Epithelial cell of proximal tubule (primary cell): Measurements from ENCODE around the gene SLC26A6. TPM values are rescaled to one million over a fixed set of nuclear protein-coding genes. Genes with fewer than 3 reads are reported as not detected.
A peak's percentile ranks its signal among the peaks of the same experiment; 100 is the strongest.

ENCODE experiments used
- DNase-seq: peaks from one replicate; pipeline ENCODE4 v3.0.0-alpha.2; 2011; ENCODE audit warnings: low read depth
- H3K4me3 ChIP-seq: 2 replicates; pipeline ENCODE4 v1.5.1; 2011; ENCODE audit warnings: low read depth, mild to moderate bottlenecking, low read length
- total RNA-seq: library from RNA; depleted of rRNA; stranded (reverse); fragments of >200 nt; gene quantifications from 2 replicates; pipeline ENCODE4 v1.2.3, GENCODE V29; 2015
- TF ChIP-seq, protein P1 (sequence below): conservative IDR thresholded peaks from 2 replicates; pipeline ENCODE4 v1.5.1; 2012; ENCODE audit warnings: low read depth, mild to moderate bottlenecking, low read length

The SLC26A6 gene
- total RNA-seq, 1 donor from 2014 or later: 33.4 TPM

DNA sequence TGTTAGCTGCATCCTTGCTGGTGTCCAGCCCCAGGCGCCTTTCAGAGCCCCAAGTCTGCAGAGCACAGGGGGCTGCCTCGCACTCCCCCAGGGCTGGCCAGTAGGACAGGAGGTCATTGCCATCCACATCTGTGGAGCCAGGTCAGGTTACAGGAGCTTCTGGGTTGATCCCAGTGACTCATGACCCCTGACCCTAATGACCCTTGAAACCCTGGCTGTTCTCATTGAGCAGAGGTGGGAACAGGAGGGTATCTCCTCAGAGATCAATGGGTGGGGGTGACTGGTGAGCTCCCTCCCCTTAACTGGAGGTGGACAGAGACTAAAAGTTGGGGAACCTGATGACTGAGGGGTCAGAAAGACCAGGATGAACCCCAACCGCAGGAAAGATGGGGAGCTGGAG, 6.1 kb upstream of the SLC26A6 start:
- H3K4me3 ChIP-seq: no peak overlapping the region
- DNase-seq: no peak
- TF ChIP-seq, protein P1, sequence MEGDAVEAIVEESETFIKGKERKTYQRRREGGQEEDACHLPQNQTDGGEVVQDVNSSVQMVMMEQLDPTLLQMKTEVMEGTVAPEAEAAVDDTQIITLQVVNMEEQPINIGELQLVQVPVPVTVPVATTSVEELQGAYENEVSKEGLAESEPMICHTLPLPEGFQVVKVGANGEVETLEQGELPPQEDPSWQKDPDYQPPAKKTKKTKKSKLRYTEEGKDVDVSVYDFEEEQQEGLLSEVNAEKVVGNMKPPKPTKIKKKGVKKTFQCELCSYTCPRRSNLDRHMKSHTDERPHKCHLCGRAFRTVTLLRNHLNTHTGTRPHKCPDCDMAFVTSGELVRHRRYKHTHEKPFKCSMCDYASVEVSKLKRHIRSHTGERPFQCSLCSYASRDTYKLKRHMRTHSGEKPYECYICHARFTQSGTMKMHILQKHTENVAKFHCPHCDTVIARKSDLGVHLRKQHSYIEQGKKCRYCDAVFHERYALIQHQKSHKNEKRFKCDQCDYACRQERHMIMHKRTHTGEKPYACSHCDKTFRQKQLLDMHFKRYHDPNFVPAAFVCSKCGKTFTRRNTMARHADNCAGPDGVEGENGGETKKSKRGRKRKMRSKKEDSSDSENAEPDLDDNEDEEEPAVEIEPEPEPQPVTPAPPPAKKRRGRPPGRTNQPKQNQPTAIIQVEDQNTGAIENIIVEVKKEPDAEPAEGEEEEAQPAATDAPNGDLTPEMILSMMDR: no peak

DNA sequence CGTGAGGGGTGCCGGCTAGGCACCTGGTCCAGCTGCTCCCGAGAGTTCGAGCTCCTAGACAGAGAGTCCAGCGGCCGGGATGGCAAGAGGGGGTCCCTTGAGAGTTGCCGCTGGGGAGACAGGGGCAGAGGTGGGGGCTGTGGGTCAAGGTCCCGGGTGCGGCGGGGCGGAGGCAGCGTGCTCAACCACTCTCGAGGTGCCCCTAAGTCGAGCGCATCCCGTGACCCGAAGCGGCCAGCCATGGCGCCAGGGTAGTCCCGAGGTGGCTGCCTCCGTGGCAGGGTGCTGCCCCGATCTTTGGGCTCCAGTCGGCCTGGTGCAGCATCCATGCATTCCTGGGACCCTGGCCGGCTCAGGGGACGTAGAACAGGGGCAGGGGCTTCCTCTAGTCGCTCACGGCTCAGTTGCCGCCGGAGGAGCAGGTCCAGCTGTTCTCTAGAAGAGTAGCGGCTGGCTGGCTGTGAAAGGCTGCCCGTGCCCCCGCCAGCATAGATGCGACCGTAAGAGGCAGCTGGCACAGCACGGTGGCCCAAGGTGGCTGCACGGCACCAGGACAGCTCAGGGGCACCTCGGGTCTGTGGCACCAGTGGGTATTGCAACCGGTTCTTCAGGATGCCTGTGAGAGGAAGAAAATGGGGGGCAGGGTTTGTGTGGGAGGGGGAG, 4.8 kb upstream of the SLC26A6 start:
- DNase-seq: no peak
- TF ChIP-seq, protein P1: no peak
- no peak overlapping the region for H3K4me3 ChIP-seq

- TF ChIP-seq, protein P1: no peak
- H3K4me3 ChIP-seq: no peak overlapping the region
- DNase-seq: no peak
Measured at GRCh38 chr3:48637305-48637704, 2.0 kb upstream of the SLC26A6 start.

DNA sequence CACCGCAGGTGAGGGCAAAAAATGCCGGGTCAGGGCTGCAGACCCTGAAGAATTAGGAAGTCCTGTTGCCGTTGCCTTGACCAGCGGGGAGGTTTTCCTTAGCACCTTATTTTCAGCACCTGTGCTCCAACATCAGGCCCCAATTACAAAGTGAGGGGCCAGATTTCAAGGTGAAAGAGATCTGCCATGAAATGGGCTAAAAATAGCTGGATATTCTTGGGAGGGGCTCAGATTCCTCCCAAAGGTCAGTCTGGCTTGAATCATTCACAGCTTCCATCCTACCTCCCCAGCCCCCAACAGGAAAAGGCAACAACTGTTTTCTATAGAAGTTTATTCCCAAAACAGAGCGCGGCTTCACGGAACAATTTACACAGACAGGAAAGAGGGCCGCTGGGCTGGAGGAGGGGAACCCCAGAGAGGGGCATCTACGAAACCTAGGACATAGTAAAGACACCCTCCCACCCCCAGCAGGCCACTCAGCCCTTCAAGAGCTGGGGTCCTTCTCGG, 941 bp upstream of the SLC26A6 start:
- peak overlapping the region; percentile 90 for H3K4me3 ChIP-seq
- DNase-seq: no peak
- TF ChIP-seq, protein P1: no peak

DNA sequence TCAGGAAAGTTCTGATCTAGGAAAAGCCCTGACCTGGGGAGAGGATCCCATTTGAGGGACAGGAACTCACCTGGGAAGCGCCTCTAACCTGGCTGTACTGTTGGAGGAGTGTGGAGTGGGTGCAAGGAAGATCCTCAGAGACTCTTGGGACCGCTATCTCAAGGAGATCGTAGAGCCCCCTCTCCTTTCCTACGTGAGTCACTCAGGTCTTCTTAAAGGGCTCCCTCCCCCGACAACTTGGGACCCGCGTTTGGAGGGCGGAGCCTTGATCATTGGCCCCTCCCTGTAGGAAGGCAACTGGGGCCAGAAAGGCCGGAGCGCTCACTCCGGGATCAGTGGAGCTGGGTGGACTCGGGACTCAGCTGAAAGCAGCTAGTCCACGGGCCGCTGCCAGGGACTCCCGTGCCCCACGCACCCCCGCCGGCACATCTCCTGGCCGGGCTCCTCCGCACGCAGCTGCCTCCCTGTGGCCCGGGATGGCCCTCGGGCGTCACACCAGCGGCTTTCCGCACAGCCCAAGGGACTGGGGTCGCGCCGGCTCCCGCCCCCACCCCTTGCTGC, 520 bp downstream of the SLC26A6 start:
- DNase-seq: no peak
- H3K4me3 ChIP-seq: peak overlapping the region; percentile 90
- TF ChIP-seq, protein P1: no peak

GRCh38 chr3:48633743-48634142, 1.5 kb downstream of the SLC26A6 start:
- TF ChIP-seq, protein P1: no peak
- no peak for DNase-seq
- H3K4me3 ChIP-seq: peak overlapping the region; percentile 90

- no peak for DNase-seq
- TF ChIP-seq, protein P1: no peak
- no peak overlapping the region for H3K4me3 ChIP-seq
Measured at GRCh38 chr3:48633256-48633655, 2.0 kb downstream of the SLC26A6 start.
